ENCODE results near the gene SUPT5H. TPM values are rescaled to one million over a fixed set of nuclear protein-coding genes. Genes with fewer than 3 reads are reported as not detected.

Gene SUPT5H
- polyA plus RNA-seq (2013, experiment 1 of 2) = 105 TPM
- polyA plus RNA-seq (2013, experiment 2 of 2) = 91.6 TPM

DNA sequence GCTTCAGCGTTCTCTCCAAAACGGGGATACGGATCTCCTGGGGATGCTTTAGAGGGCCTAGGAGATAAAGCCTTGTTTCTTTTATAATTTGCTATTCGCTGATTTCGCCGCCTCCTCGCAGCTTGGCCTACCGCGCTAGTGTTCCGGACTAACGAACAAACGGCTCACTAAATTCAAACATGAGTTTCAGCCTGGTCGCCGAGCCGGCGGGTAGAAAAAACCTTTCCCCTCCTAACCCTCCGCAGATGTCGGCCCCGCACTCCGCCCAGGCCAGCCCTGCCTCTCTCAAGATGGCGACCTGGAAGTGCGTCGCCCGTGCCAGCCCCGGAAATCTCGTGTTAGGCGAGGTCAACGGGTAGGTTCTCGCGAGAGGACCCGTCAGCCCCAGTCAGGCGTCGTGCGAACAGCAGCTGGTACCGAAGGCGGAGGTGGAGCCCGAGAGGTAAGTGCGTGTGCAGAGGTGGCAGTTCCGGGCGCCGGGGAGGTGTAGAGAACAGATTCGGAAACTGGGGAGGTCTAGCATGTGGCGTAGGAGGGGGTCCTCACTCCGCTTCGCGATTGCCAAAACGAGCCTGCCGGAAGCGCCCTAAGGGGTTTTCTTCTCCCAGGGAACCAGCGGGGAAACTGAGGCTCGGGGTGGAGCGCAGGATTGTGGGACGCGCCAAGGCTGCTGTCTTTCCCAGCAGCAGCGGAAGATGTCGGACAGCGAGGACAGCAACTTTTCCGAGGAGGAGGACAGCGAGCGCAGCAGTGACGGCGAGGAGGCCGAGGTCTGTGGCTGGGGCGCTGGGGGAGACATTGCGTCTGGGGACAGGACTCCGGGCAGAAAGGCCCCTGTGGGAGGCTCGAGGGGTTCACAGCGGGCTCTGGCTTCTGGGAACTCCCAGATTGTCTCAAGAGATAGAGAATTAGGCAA, at the start of gene SUPT5H:
Gene SUPT5H, plus strand, starts transcription at position 387 of the 916 bp plus-strand sequence. Its CDS starts 309 bp downstream, at position 696.
- peak within 1 kb of the TSS; percentile 83 for H3K27ac ChIP-seq (ENCODE audit: low read depth, low read length, severe bottlenecking)
- peak within 1 kb of the TSS; percentile 78 for H3K4me3 ChIP-seq (ENCODE audit: extremely low read depth, insufficient read depth, low read length, poor library complexity, severe bottlenecking)
- H3K9me3 ChIP-seq (ENCODE audit: control insufficient read depth, low read length) = no peaks in the 10 kb centered on the region
- peaks cover 16% of the 10 kb centered on the region for H3K4me1 ChIP-seq (ENCODE audit: control insufficient read depth, insufficient read depth, low read length, poor library complexity, severe bottlenecking)
- WGBS, 2 experiments (ENCODE audit: insufficient coverage in 2 of 2) = 0% methylated on average over 54 to 67 of the region's 68 CpGs
- peaks cover 34% of the 10 kb centered on the region for H3K36me3 ChIP-seq (ENCODE audit: control insufficient read depth, insufficient read depth, low read length)

GRCh38 chr19:39397360-39398296, 47.8 kb upstream of the SUPT5H start:
- Histone ChIP-seq H3K27ac (ENCODE audit: low read depth, low read length, severe bottlenecking) (peak overlapping the region; percentile 6), H3K36me3 (ENCODE audit: control insufficient read depth, insufficient read depth, low read length) (peaks cover 32% of the 10 kb centered on the region), H3K4me3 (ENCODE audit: extremely low read depth, insufficient read depth, low read length, poor library complexity, severe bottlenecking) (no peak overlapping the region), H3K9me3 (ENCODE audit: control insufficient read depth, low read length) (no peaks in the 10 kb centered on the region), H3K4me1 (ENCODE audit: control insufficient read depth, insufficient read depth, low read length, poor library complexity, severe bottlenecking) (peaks cover 26% of the 10 kb centered on the region)
- 69 to 76% methylated on average over 7 to 10 of the region's 17 CpGs for WGBS, 2 experiments (ENCODE audit: insufficient coverage in 2 of 2)

DNA sequence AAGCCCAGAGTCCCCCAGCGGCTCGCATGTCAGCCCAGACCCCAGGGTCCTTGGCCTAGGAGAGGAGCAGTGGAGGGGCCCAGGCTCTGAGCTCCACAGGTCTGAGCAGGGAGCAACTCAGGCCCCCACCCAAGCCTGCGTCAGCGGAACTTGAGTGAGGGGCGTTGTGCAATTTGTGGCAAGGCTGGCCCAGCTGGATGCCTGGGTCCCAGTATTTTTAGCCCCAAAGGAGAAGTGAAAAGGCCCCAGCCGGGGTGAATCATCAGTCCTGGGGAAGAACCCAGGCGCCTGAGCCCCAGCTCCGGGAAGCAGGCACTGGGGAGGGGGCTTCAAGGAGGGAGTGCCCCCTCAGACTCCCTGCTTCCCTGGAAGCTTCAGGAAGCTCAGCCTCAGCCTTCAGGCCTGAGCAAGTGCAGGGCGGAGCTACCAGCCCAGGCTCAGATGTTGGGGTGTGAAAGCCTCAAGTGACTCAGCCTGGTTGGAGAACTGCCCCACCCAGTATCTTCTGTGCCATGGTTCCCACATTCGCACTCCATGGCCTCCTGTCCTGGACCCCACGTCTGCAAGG, 47.0 kb upstream of the SUPT5H start:
- H3K27ac ChIP-seq (ENCODE audit: low read depth, low read length, severe bottlenecking) = peak overlapping the region; percentile 6
- H3K4me3 ChIP-seq (ENCODE audit: extremely low read depth, insufficient read depth, low read length, poor library complexity, severe bottlenecking) = no peak overlapping the region
- WGBS, 2 experiments (ENCODE audit: insufficient coverage in 2 of 2) = 90 to 94% methylated on average over 11 of the region's 11 CpGs
- no peaks in the 10 kb centered on the region for H3K9me3 ChIP-seq (ENCODE audit: control insufficient read depth, low read length)
- peaks cover 32% of the 10 kb centered on the region for H3K4me1 ChIP-seq (ENCODE audit: control insufficient read depth, insufficient read depth, low read length, poor library complexity, severe bottlenecking)
- peaks cover 27% of the 10 kb centered on the region for H3K36me3 ChIP-seq (ENCODE audit: control insufficient read depth, insufficient read depth, low read length)

DNA sequence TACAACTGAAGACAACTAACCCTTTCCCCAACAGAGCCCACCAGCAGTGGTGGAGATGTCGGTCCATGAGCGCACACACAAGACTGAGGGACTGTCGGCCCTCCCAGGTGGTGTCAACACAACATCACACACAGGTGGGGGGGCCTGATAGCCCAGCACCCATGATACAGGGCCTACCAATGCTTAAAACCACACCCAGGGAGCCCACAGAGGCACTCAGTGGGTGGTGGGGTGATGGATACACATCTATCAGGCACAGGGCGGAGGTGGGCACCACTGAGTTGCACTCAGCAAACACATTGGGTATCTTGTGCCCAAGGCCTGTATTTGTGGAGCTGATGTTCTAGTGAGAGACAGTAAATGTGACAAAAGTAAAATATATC, 45.7 kb upstream of the SUPT5H start:
- H3K36me3 ChIP-seq (ENCODE audit: control insufficient read depth, insufficient read depth, low read length) = peaks cover 18% of the 10 kb centered on the region
- WGBS, 2 experiments (ENCODE audit: insufficient coverage in 2 of 2) = 100% methylated on average over 1 to 2 of the region's 4 CpGs
- no peak overlapping the region for H3K4me3 ChIP-seq (ENCODE audit: extremely low read depth, insufficient read depth, low read length, poor library complexity, severe bottlenecking)
- H3K9me3 ChIP-seq (ENCODE audit: control insufficient read depth, low read length) = no peaks in the 10 kb centered on the region
- peaks cover 36% of the 10 kb centered on the region for H3K4me1 ChIP-seq (ENCODE audit: control insufficient read depth, insufficient read depth, low read length, poor library complexity, severe bottlenecking)
- H3K27ac ChIP-seq (ENCODE audit: low read depth, low read length, severe bottlenecking) = no peak overlapping the region

GRCh38 chr19:39400061-39400460, 45.3 kb upstream of the SUPT5H start:
- Histone ChIP-seq H3K4me3 (ENCODE audit: extremely low read depth, insufficient read depth, low read length, poor library complexity, severe bottlenecking) (no peak overlapping the region), H3K36me3 (ENCODE audit: control insufficient read depth, insufficient read depth, low read length) (peaks cover 17% of the 10 kb centered on the region), H3K4me1 (ENCODE audit: control insufficient read depth, insufficient read depth, low read length, poor library complexity, severe bottlenecking) (peaks cover 40% of the 10 kb centered on the region), H3K27ac (ENCODE audit: low read depth, low read length, severe bottlenecking) (no peak overlapping the region), H3K9me3 (ENCODE audit: control insufficient read depth, low read length) (no peaks in the 10 kb centered on the region)
- WGBS, 2 experiments (ENCODE audit: insufficient coverage in 2 of 2) = 95 to 97% methylated on average over 3 of the region's 4 CpGs

DNA sequence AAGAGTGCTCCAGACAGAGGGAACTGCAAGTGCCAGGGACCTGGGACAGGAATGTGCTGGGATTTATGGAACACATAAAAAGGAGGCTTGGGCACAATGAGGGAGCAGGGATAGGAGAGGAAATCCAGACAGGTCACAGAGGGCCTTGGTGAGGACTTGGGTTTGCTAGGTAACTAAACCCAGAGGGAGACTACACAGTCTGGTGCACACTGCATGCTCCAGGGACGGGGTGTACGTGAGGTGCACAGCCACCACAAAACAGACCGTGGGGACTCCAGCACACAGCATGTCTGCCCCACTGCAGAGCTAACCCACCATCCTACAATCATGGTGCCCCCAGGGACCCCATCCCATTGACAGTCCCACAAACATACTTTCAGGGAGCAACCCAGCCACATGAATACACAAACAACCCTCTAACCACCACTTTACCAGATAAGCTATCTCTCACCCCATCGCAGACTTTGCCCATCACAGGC, 44.3 kb upstream of the SUPT5H start:
- WGBS, 2 experiments (ENCODE audit: insufficient coverage in 2 of 2) = 90 to 97% methylated on average over 4 of the region's 4 CpGs
- Histone ChIP-seq H3K27ac (ENCODE audit: low read depth, low read length, severe bottlenecking) (peak overlapping the region; percentile 100), H3K36me3 (ENCODE audit: control insufficient read depth, insufficient read depth, low read length) (peaks cover 9% of the 10 kb centered on the region), H3K4me3 (ENCODE audit: extremely low read depth, insufficient read depth, low read length, poor library complexity, severe bottlenecking) (no peak overlapping the region), H3K9me3 (ENCODE audit: control insufficient read depth, low read length) (no peaks in the 10 kb centered on the region), H3K4me1 (ENCODE audit: control insufficient read depth, insufficient read depth, low read length, poor library complexity, severe bottlenecking) (peaks cover 49% of the 10 kb centered on the region)

GRCh38 chr19:39401549-39402345, 43.6 kb upstream of the SUPT5H start:
- peak overlapping the region; percentile 39 for H3K4me3 ChIP-seq (ENCODE audit: extremely low read depth, insufficient read depth, low read length, poor library complexity, severe bottlenecking)
- H3K4me1 ChIP-seq (ENCODE audit: control insufficient read depth, insufficient read depth, low read length, poor library complexity, severe bottlenecking) = peaks cover 49% of the 10 kb centered on the region
- H3K27ac ChIP-seq (ENCODE audit: low read depth, low read length, severe bottlenecking) = peak overlapping the region; percentile 100
- no peaks in the 10 kb centered on the region for H3K9me3 ChIP-seq (ENCODE audit: control insufficient read depth, low read length)
- peaks cover 9% of the 10 kb centered on the region for H3K36me3 ChIP-seq (ENCODE audit: control insufficient read depth, insufficient read depth, low read length)
- WGBS, 2 experiments (ENCODE audit: insufficient coverage in 2 of 2) = 80 to 85% methylated on average over 13 to 17 of the region's 25 CpGs

DNA sequence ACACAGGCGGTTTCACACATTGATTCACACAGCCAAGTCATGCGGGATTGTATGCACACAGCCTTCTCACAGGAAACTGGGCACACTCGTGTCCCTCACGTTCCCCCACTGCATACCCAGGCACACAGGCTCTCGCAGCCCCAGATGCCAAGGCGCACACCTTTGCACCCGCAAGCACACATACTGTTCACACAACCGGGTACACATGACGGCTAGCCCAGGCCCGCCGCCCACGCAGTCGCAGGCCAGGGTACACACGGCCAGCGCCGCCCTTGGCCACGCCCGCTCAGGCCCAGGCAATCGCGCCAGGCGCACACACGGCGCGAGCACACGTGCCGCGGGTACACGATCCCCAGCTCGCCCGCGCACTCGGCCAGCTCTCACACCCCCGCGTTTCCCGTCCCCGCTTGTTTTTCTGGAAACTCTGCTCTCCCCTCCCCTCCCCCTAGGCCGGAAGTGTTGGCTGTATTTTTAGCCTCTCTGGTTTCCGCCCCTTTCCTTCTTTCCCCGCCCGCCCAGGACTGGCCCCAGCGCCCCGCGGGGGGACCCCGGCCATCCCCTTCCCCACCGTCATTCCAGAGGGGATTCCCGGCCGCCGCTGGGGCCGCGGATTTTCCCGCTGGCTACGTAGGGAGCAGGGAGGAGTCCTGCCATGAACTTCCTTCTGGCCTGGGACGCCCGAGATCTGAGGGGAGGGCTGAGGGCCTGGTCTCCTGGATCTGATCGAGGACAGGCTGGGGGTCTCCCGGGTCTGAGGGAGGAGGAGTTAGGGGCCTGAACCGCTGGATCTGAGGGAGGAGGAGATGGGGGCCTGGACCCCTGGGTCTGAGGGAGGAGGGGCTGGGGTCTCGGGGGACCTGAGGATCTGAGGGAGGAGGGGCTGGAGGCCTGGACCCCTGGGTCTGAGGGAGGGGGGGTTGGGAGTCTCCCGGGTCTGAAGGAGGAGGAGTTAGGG, 42.8 kb upstream of the SUPT5H start:
- H3K4me1 ChIP-seq (ENCODE audit: control insufficient read depth, insufficient read depth, low read length, poor library complexity, severe bottlenecking) = peaks cover 49% of the 10 kb centered on the region
- 6 to 13% methylated on average over 35 to 45 of the region's 59 CpGs for WGBS, 2 experiments (ENCODE audit: insufficient coverage in 2 of 2)

More for the DNA sequence above, 42.8 kb upstream of the SUPT5H start:
- Histone ChIP-seq H3K9me3 (ENCODE audit: control insufficient read depth, low read length) (no peaks in the 10 kb centered on the region), H3K4me3 (ENCODE audit: extremely low read depth, insufficient read depth, low read length, poor library complexity, severe bottlenecking) (peak overlapping the region; percentile 39), H3K36me3 (ENCODE audit: control insufficient read depth, insufficient read depth, low read length) (peaks cover 9% of the 10 kb centered on the region), H3K27ac (ENCODE audit: low read depth, low read length, severe bottlenecking) (peak overlapping the region; percentile 100)
